Keratinocyte (primary cell): ENCODE measurements around the gene FER1L5.

Experiments used
- EZH2 ChIP-seq: IDR thresholded peaks from one replicate; pipeline ENCODE4 v1.6.1; 2012; ENCODE audit warnings: inconsistent platforms, mild to moderate bottlenecking, low read length, moderate library complexity
- TF ChIP-seq, protein P1 (sequence below), 3 experiments: IDR thresholded peaks in 1 of 3; conservative IDR thresholded peaks in 1 of 3; optimal IDR thresholded peaks in 1 of 3; 2 replicates in 2 of 3; 3 replicates in 1 of 3; pipeline versions ENCODE3 to v1.5.1; 2011; ENCODE audit warnings: low read length in 3 of 3, mild to moderate bottlenecking in 3 of 3, moderate library complexity in 2 of 3, control low read depth in 1 of 3, inconsistent platforms in 1 of 3; ENCODE audit not compliant: insufficient read depth in 2 of 3; ENCODE audit errors: extremely low read depth in 1 of 3

DNA sequence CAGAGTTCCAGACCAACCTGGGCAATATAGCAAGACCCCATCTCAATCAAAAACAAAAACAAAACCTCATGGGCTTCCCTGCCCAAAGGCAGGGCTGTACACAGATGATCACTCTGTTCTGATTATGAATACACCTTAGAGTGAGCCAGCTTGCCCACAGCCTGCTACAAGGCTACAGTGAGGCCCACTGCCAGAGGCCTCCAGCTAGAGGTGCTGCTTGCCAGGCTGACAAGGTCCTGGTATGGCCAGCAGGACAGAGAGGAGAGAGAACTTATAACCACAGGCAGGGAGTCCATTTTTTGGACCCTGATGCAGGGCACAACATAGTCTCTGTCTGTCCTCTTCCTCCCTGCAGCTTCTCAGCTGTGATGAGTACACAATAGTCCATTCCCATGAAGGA is 46.0 kb upstream of the FER1L5 start:
- TF ChIP-seq, protein P1, sequence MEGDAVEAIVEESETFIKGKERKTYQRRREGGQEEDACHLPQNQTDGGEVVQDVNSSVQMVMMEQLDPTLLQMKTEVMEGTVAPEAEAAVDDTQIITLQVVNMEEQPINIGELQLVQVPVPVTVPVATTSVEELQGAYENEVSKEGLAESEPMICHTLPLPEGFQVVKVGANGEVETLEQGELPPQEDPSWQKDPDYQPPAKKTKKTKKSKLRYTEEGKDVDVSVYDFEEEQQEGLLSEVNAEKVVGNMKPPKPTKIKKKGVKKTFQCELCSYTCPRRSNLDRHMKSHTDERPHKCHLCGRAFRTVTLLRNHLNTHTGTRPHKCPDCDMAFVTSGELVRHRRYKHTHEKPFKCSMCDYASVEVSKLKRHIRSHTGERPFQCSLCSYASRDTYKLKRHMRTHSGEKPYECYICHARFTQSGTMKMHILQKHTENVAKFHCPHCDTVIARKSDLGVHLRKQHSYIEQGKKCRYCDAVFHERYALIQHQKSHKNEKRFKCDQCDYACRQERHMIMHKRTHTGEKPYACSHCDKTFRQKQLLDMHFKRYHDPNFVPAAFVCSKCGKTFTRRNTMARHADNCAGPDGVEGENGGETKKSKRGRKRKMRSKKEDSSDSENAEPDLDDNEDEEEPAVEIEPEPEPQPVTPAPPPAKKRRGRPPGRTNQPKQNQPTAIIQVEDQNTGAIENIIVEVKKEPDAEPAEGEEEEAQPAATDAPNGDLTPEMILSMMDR (optimal IDR thresholded peaks at IDR 0.05 in 1 of 3, IDR thresholded peaks at IDR 0.05 in 1 of 3, conservative IDR thresholded peaks at IDR 0.05 in 1 of 3; ENCODE audit: extremely low read depth in 1 of 3, insufficient read depth in 2 of 3, low read length in 3 of 3) = no peak
- no peak for TF ChIP-seq EZH2
